CD4-positive, alpha-beta T cell treated with Interleukin-6 at 100 ng/mL for 8 hours (primary cell): ENCODE measurements around the gene BMPR1A.

Experiments used
- DNase-seq: peaks from one replicate; pipeline ENCODE4 v3.0.0-alpha.2; 2020; ENCODE audit warnings: mixed read lengths, low spot score

BMPR1A gene

GRCh38 chr10:86803156-86803555 is 46.7 kb downstream of the BMPR1A start:
- DNase-seq: no peak

- no peak for DNase-seq
These were observed 48.4 kb downstream of the BMPR1A start for GRCh38 chr10:86804805-86805204.

- no peak for DNase-seq
These were observed 56.7 kb downstream of the BMPR1A start for GRCh38 chr10:86813101-86813500.

GRCh38 chr10:86813982-86814381 is 57.6 kb downstream of the BMPR1A start:
- DNase-seq: no peak

GRCh38 chr10:86815035-86815617 is 58.7 kb downstream of the BMPR1A start:
- no peak for DNase-seq

- no peak for DNase-seq
These were observed 59.2 kb downstream of the BMPR1A start for GRCh38 chr10:86815640-86816039.

- no peak for DNase-seq
These were observed 60.8 kb downstream of the BMPR1A start for GRCh38 chr10:86817246-86817645.

GRCh38 chr10:86819567-86819966 is 63.1 kb downstream of the BMPR1A start:
- DNase-seq: no peak

GRCh38 chr10:86820509-86820908 is 64.1 kb downstream of the BMPR1A start:
- DNase-seq: no peak

GRCh38 chr10:86821388-86821999 is 65.1 kb downstream of the BMPR1A start:
- no peak for DNase-seq

- DNase-seq: no peak
These were observed 67.1 kb downstream of the BMPR1A start for GRCh38 chr10:86823565-86823964.

GRCh38 chr10:86824151-86824550 is 67.7 kb downstream of the BMPR1A start:
- DNase-seq: no peak

- no peak for DNase-seq
These were observed 68.9 kb downstream of the BMPR1A start for GRCh38 chr10:86825366-86825765.

GRCh38 chr10:86827639-86828038 is 71.2 kb downstream of the BMPR1A start:
- no peak for DNase-seq

GRCh38 chr10:86828145-86828544 is 71.7 kb downstream of the BMPR1A start:
- no peak for DNase-seq

- no peak for DNase-seq
These were observed 73.1 kb downstream of the BMPR1A start for GRCh38 chr10:86829472-86829871.

- DNase-seq: no peak
These were observed 73.7 kb downstream of the BMPR1A start for GRCh38 chr10:86830043-86830591.

GRCh38 chr10:86833969-86834368 is 77.5 kb downstream of the BMPR1A start:
- DNase-seq: no peak

GRCh38 chr10:86836044-86836443 is 79.6 kb downstream of the BMPR1A start:
- no peak for DNase-seq

GRCh38 chr10:86837663-86838062 is 81.2 kb downstream of the BMPR1A start:
- DNase-seq: no peak

GRCh38 chr10:86840498-86840897 is 84.1 kb downstream of the BMPR1A start:
- DNase-seq: no peak

- DNase-seq: no peak
These were observed 89.7 kb downstream of the BMPR1A start for GRCh38 chr10:86846088-86846487.

- DNase-seq: no peak
These were observed 92.3 kb downstream of the BMPR1A start for GRCh38 chr10:86848747-86849146.
